HG02981 (cell line): ENCODE measurements around the gene GALNT3.

Experiments used
- ATAC-seq: cut with Tn5 transposase; IDR thresholded peaks from one replicate; pipeline ENCODE4 v1.9.1; 2021; ENCODE audit warnings: mild to moderate bottlenecking, moderate library complexity; ENCODE audit not compliant: unreplicated experiment

Gene GALNT3

GRCh38 chr2:165793779-165794535 is at the start of gene GALNT3:
GALNT3 (minus strand) TSS chr2:165794247; CDS start chr2:165770700, 23,547 bp downstream.
- peak; percentile 29 for ATAC-seq

- ATAC-seq = no peak
These were observed 49.3 kb upstream of the GALNT3 start for GRCh38 chr2:165843351-165843750.

GRCh38 chr2:165840333-165840958 is 46.4 kb upstream of the GALNT3 start:
- no peak for ATAC-seq

- ATAC-seq = no peak
These were observed 45.6 kb upstream of the GALNT3 start for GRCh38 chr2:165839610-165840009.

GRCh38 chr2:165837122-165837521 is 43.1 kb upstream of the GALNT3 start:
- ATAC-seq = no peak

GRCh38 chr2:165835363-165835762 is 41.3 kb upstream of the GALNT3 start:
- no peak for ATAC-seq

GRCh38 chr2:165833156-165833555 is 39.1 kb upstream of the GALNT3 start:
- ATAC-seq = no peak

- ATAC-seq = peak; percentile 36
These were observed 33.9 kb upstream of the GALNT3 start for GRCh38 chr2:165827921-165828276.

GRCh38 chr2:165827016-165827920 is 33.2 kb upstream of the GALNT3 start:
- ATAC-seq = peak; percentile 92

GRCh38 chr2:165825041-165825440 is 31.0 kb upstream of the GALNT3 start:
- ATAC-seq = no peak

- no peak for ATAC-seq
These were observed 26.2 kb upstream of the GALNT3 start for GRCh38 chr2:165820296-165820695.

- no peak for ATAC-seq
These were observed 24.9 kb upstream of the GALNT3 start for GRCh38 chr2:165818920-165819319.

- peak; percentile 69 for ATAC-seq
These were observed 21.5 kb upstream of the GALNT3 start for GRCh38 chr2:165815299-165816141.

- no peak for ATAC-seq
These were observed 20.4 kb upstream of the GALNT3 start for GRCh38 chr2:165814473-165814872.

- no peak for ATAC-seq
These were observed 17.7 kb upstream of the GALNT3 start for GRCh38 chr2:165811592-165812370.

- ATAC-seq = no peak
These were observed 16.4 kb upstream of the GALNT3 start for GRCh38 chr2:165810418-165810817.

- no peak for ATAC-seq
These were observed 10.7 kb upstream of the GALNT3 start for GRCh38 chr2:165804719-165805118.

GRCh38 chr2:165803123-165803760 is 9.2 kb upstream of the GALNT3 start:
- no peak for ATAC-seq

- ATAC-seq = no peak
These were observed 7.1 kb upstream of the GALNT3 start for GRCh38 chr2:165801176-165801575.
